ENCODE results near the gene DNAJB6.

DNA sequence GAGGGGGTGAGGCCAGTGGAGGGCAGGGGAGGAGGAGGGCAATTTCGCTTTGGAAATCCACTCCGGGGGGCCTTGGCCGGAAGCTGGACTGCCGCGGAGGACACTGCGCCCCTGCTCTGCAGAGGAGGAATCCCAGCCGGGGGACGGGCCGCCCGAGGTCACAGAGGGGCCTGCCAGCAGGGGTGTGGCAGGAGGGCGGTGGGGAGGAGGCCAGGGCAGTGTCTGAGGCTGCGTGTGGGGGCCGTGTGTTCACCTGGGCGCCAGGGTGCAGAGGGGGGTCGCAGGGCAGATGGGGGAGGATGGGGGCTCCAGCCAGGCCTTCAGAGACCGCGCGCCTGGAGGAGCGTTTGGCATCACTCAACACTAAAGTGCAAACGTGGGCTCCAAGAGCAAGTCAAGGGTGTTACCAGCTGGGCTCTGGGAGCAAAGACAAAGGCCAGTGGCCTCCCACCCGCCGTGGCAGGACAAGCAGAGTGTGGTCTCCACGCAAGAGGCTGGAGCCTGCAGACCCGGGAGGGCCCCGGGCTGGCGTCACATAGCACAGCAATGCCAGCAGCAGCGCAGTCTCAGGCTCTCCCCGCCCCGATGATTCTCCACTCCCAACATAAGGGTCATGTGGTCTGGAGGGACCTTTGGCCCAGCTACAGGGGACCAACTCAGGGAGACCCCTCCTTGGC, 45.3 kb upstream of the DNAJB6 start:
- TF ChIP-seq MAX (IDR thresholded peaks at IDR 0.05; ENCODE audit: low read depth, low read length): no peak
- TF ChIP-seq, protein P1, sequence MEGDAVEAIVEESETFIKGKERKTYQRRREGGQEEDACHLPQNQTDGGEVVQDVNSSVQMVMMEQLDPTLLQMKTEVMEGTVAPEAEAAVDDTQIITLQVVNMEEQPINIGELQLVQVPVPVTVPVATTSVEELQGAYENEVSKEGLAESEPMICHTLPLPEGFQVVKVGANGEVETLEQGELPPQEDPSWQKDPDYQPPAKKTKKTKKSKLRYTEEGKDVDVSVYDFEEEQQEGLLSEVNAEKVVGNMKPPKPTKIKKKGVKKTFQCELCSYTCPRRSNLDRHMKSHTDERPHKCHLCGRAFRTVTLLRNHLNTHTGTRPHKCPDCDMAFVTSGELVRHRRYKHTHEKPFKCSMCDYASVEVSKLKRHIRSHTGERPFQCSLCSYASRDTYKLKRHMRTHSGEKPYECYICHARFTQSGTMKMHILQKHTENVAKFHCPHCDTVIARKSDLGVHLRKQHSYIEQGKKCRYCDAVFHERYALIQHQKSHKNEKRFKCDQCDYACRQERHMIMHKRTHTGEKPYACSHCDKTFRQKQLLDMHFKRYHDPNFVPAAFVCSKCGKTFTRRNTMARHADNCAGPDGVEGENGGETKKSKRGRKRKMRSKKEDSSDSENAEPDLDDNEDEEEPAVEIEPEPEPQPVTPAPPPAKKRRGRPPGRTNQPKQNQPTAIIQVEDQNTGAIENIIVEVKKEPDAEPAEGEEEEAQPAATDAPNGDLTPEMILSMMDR (IDR thresholded peaks at IDR 0.05; ENCODE audit: low read depth, low read length): no peak
- TF ChIP-seq MYC (IDR thresholded peaks at IDR 0.05; ENCODE audit: low read depth, low read length): no peak
- TF ChIP-seq POLR2A (IDR thresholded peaks at IDR 0.05; ENCODE audit: extremely low read depth, insufficient read length): no peak
